ENCODE data around the gene ZDHHC22.
"Not testable (repeated sequence)": the region's sequence is repeated elsewhere in the genome, so short reads cannot be mapped to it uniquely, and the experiment has no call there.

ZDHHC22 gene

GRCh38 chr14:77178656-77179055, 37.1 kb upstream of the ZDHHC22 start:
- H3K27me3 ChIP-seq (ENCODE audit: control insufficient read depth, insufficient read depth, low read length) = peaks cover 27% of the 10 kb centered on the region
- H3K36me3 ChIP-seq (ENCODE audit: control insufficient read depth, insufficient read depth, low read length) = no peaks in the 10 kb centered on the region

GRCh38 chr14:77177702-77178101, 36.1 kb upstream of the ZDHHC22 start:
- Histone ChIP-seq H3K4me3 (ENCODE audit: low read length) (no peak overlapping the region), H3K9me3 (ENCODE audit: control insufficient read depth, low read length) (no peaks in the 10 kb centered on the region), H3K36me3 (ENCODE audit: control insufficient read depth, insufficient read depth, low read length) (no peaks in the 10 kb centered on the region)

More at GRCh38 chr14:77178656-77179055, 37.1 kb upstream of the ZDHHC22 start:
- Histone ChIP-seq H3K4me3 (ENCODE audit: low read length) (no peak overlapping the region), H3K4me1 (ENCODE audit: control insufficient read depth, insufficient read depth, low read length) (peaks cover 7% of the 10 kb centered on the region), H3K9me3 (ENCODE audit: control insufficient read depth, low read length) (no peaks in the 10 kb centered on the region), H3K9ac (ENCODE audit: low read length) (no peak overlapping the region)

GRCh38 chr14:77175843-77176242, 34.3 kb upstream of the ZDHHC22 start:
- Histone ChIP-seq H3K36me3 (ENCODE audit: control insufficient read depth, insufficient read depth, low read length) (no peaks in the 10 kb centered on the region), H3K9me3 (ENCODE audit: control insufficient read depth, low read length) (no peaks in the 10 kb centered on the region), H3K27me3 (ENCODE audit: control insufficient read depth, insufficient read depth, low read length) (peaks cover 2% of the 10 kb centered on the region), H3K4me3 (ENCODE audit: low read length) (no peak overlapping the region), H3K9ac (ENCODE audit: low read length) (no peak overlapping the region), H3K4me1 (ENCODE audit: control insufficient read depth, insufficient read depth, low read length) (no peaks in the 10 kb centered on the region)

More at GRCh38 chr14:77177702-77178101, 36.1 kb upstream of the ZDHHC22 start:
- no peak overlapping the region for H3K9ac ChIP-seq (ENCODE audit: low read length)
- H3K4me1 ChIP-seq (ENCODE audit: control insufficient read depth, insufficient read depth, low read length) = peaks cover 7% of the 10 kb centered on the region
- peaks cover 20% of the 10 kb centered on the region for H3K27me3 ChIP-seq (ENCODE audit: control insufficient read depth, insufficient read depth, low read length)

- H3K36me3 ChIP-seq (ENCODE audit: control insufficient read depth, insufficient read depth, low read length); H3K4me1 ChIP-seq (ENCODE audit: control insufficient read depth, insufficient read depth, low read length); H3K9ac ChIP-seq (ENCODE audit: low read length); H3K4me3 ChIP-seq (ENCODE audit: low read length); H3K9me3 ChIP-seq (ENCODE audit: control insufficient read depth, low read length); H3K27me3 ChIP-seq (ENCODE audit: control insufficient read depth, insufficient read depth, low read length): not testable (repeated sequence)
These were observed 32.5 kb upstream of the ZDHHC22 start for GRCh38 chr14:77173911-77174617.

GRCh38 chr14:77172916-77173315, 31.3 kb upstream of the ZDHHC22 start:
- no peak overlapping the region for H3K4me3 ChIP-seq (ENCODE audit: low read length)
- H3K9ac ChIP-seq (ENCODE audit: low read length) = no peak overlapping the region
- no peaks in the 10 kb centered on the region for H3K9me3 ChIP-seq (ENCODE audit: control insufficient read depth, low read length)
- no peaks in the 10 kb centered on the region for H3K4me1 ChIP-seq (ENCODE audit: control insufficient read depth, insufficient read depth, low read length)
- H3K36me3 ChIP-seq (ENCODE audit: control insufficient read depth, insufficient read depth, low read length) = no peaks in the 10 kb centered on the region
- H3K27me3 ChIP-seq (ENCODE audit: control insufficient read depth, insufficient read depth, low read length) = no peaks in the 10 kb centered on the region

- no peaks in the 10 kb centered on the region for H3K9me3 ChIP-seq (ENCODE audit: control insufficient read depth, low read length)
- H3K27me3 ChIP-seq (ENCODE audit: control insufficient read depth, insufficient read depth, low read length) = no peaks in the 10 kb centered on the region
- no peaks in the 10 kb centered on the region for H3K4me1 ChIP-seq (ENCODE audit: control insufficient read depth, insufficient read depth, low read length)
- no peaks in the 10 kb centered on the region for H3K36me3 ChIP-seq (ENCODE audit: control insufficient read depth, insufficient read depth, low read length)
- no peak overlapping the region for H3K4me3 ChIP-seq (ENCODE audit: low read length)
- H3K9ac ChIP-seq (ENCODE audit: low read length) = no peak overlapping the region
These were observed 28.5 kb upstream of the ZDHHC22 start for GRCh38 chr14:77170045-77170444.

- Histone ChIP-seq H3K36me3 (ENCODE audit: control insufficient read depth, insufficient read depth, low read length) (no peaks in the 10 kb centered on the region), H3K4me1 (ENCODE audit: control insufficient read depth, insufficient read depth, low read length) (peaks cover 3% of the 10 kb centered on the region), H3K4me3 (ENCODE audit: low read length) (no peak overlapping the region), H3K27me3 (ENCODE audit: control insufficient read depth, insufficient read depth, low read length) (peaks cover 18% of the 10 kb centered on the region), H3K9ac (ENCODE audit: low read length) (no peak overlapping the region), H3K9me3 (ENCODE audit: control insufficient read depth, low read length) (no peaks in the 10 kb centered on the region)
These were observed 19.4 kb upstream of the ZDHHC22 start for GRCh38 chr14:77161011-77161410.

- Histone ChIP-seq H3K36me3 (ENCODE audit: control insufficient read depth, insufficient read depth, low read length) (no peaks in the 10 kb centered on the region), H3K9me3 (ENCODE audit: control insufficient read depth, low read length) (no peaks in the 10 kb centered on the region), H3K27me3 (ENCODE audit: control insufficient read depth, insufficient read depth, low read length) (peaks cover 26% of the 10 kb centered on the region), H3K9ac (ENCODE audit: low read length) (no peak overlapping the region), H3K4me3 (ENCODE audit: low read length) (no peak overlapping the region), H3K4me1 (ENCODE audit: control insufficient read depth, insufficient read depth, low read length) (peaks cover 3% of the 10 kb centered on the region)
These were observed 17.3 kb upstream of the ZDHHC22 start for GRCh38 chr14:77158882-77159255.

- peaks cover 3% of the 10 kb centered on the region for H3K4me1 ChIP-seq (ENCODE audit: control insufficient read depth, insufficient read depth, low read length)
- peaks cover 29% of the 10 kb centered on the region for H3K27me3 ChIP-seq (ENCODE audit: control insufficient read depth, insufficient read depth, low read length)
- no peak overlapping the region for H3K9ac ChIP-seq (ENCODE audit: low read length)
- no peaks in the 10 kb centered on the region for H3K36me3 ChIP-seq (ENCODE audit: control insufficient read depth, insufficient read depth, low read length)
- H3K4me3 ChIP-seq (ENCODE audit: low read length) = no peak overlapping the region
- H3K9me3 ChIP-seq (ENCODE audit: control insufficient read depth, low read length) = no peaks in the 10 kb centered on the region
These were observed 16.7 kb upstream of the ZDHHC22 start for GRCh38 chr14:77158175-77158881.

GRCh38 chr14:77157740-77158139, 16.1 kb upstream of the ZDHHC22 start:
- Histone ChIP-seq H3K4me3 (ENCODE audit: low read length) (no peak overlapping the region), H3K4me1 (ENCODE audit: control insufficient read depth, insufficient read depth, low read length) (peaks cover 3% of the 10 kb centered on the region), H3K9me3 (ENCODE audit: control insufficient read depth, low read length) (no peaks in the 10 kb centered on the region), H3K36me3 (ENCODE audit: control insufficient read depth, insufficient read depth, low read length) (no peaks in the 10 kb centered on the region), H3K27me3 (ENCODE audit: control insufficient read depth, insufficient read depth, low read length) (peaks cover 34% of the 10 kb centered on the region), H3K9ac (ENCODE audit: low read length) (no peak overlapping the region)

- Histone ChIP-seq H3K4me1 (ENCODE audit: control insufficient read depth, insufficient read depth, low read length) (peaks cover 3% of the 10 kb centered on the region), H3K36me3 (ENCODE audit: control insufficient read depth, insufficient read depth, low read length) (no peaks in the 10 kb centered on the region), H3K9me3 (ENCODE audit: control insufficient read depth, low read length) (no peaks in the 10 kb centered on the region), H3K4me3 (ENCODE audit: low read length) (no peak overlapping the region), H3K9ac (ENCODE audit: low read length) (no peak overlapping the region), H3K27me3 (ENCODE audit: control insufficient read depth, insufficient read depth, low read length) (peaks cover 34% of the 10 kb centered on the region)
These were observed 13.5 kb upstream of the ZDHHC22 start for GRCh38 chr14:77155083-77155482.

GRCh38 chr14:77154421-77154820, 12.8 kb upstream of the ZDHHC22 start:
- H3K4me1 ChIP-seq (ENCODE audit: control insufficient read depth, insufficient read depth, low read length) = peaks cover 3% of the 10 kb centered on the region
- no peak overlapping the region for H3K4me3 ChIP-seq (ENCODE audit: low read length)
- H3K27me3 ChIP-seq (ENCODE audit: control insufficient read depth, insufficient read depth, low read length) = peaks cover 34% of the 10 kb centered on the region
- no peak overlapping the region for H3K9ac ChIP-seq (ENCODE audit: low read length)
- no peaks in the 10 kb centered on the region for H3K9me3 ChIP-seq (ENCODE audit: control insufficient read depth, low read length)
- H3K36me3 ChIP-seq (ENCODE audit: control insufficient read depth, insufficient read depth, low read length) = no peaks in the 10 kb centered on the region

All from mucosa of stomach (tissue), 1 donor.